ENCODE data around the gene ZNF283.
A peak's percentile ranks its signal among the peaks of the same experiment; 100 is the strongest.

Gene ZNF283

GRCh38 chr19:43809762-43810696, 17.1 kb upstream of the ZNF283 start:
- no peaks in the 10 kb centered on the region for H3K4me1 ChIP-seq (ENCODE audit: control insufficient read depth, insufficient read depth, low read length)
- POLR2A ChIA-PET, result interaction anchor here (0.7 to 1.5 kb wide), 5 partner anchors 33 to 141 kb away, joined by 3 to 7 read pairs (median 5); partner anchors contain the start of gene SMG9
- CTCF ChIA-PET, result interaction anchor here (0.5 to 5.0 kb wide), 71 partner anchors 9 to 727 kb away, joined by 3 to 58 read pairs (median 4); partner anchors contain the start of genes IRGQ, PLAUR, SMG9 and ZNF283
- no peak overlapping the region for H3K4me3 ChIP-seq (ENCODE audit: low read depth, low read length)
- peaks cover 6% of the 10 kb centered on the region for H3K9me3 ChIP-seq (ENCODE audit: control insufficient read depth, insufficient read depth, low read depth, low read length)
- no peak overlapping the region for H3K27ac ChIP-seq (ENCODE audit: extremely low read depth, low read depth, low read length)
- no peaks in the 10 kb centered on the region; a peak in 2 of 3 replicates for H3K36me3 ChIP-seq (ENCODE audit: control insufficient read depth in 2 of 2, insufficient read depth in 1 of 2, low read length in 2 of 2)
- no peak for TF ChIP-seq PRDM4 (tag by site-specific recombination; IDR thresholded peaks at IDR 0.05)
- no peak for TF ChIP-seq ZFP69B (tag by site-specific recombination; IDR thresholded peaks at IDR 0.05)
- no peak for TF ChIP-seq ZNF544 (tag by site-specific recombination; IDR thresholded peaks at IDR 0.05)
- no peak for TF ChIP-seq SP3 (tag by site-specific recombination; IDR thresholded peaks at IDR 0.05)
- TF ChIP-seq ZNF843 (tag by site-specific recombination; IDR thresholded peaks at IDR 0.05), result no peak
- no peak for TF ChIP-seq ZNF214 (tag by site-specific recombination; IDR thresholded peaks at IDR 0.05; ENCODE audit: borderline replicate concordance)
- no peak for TF ChIP-seq ZSCAN5A (tag by site-specific recombination; IDR thresholded peaks at IDR 0.05)
- TF ChIP-seq ZNF335 (tag by site-specific recombination; conservative IDR thresholded peaks at IDR 0.05), result 0 out of 2 replicates have a peak, but pooled peaks have one; percentile 7
- no peak for TF ChIP-seq ZSCAN18 (tag by site-specific recombination; IDR thresholded peaks at IDR 0.05)
- TF ChIP-seq ZNF23 (tag by site-specific recombination; IDR thresholded peaks at IDR 0.05; ENCODE audit: borderline replicate concordance), result 0 out of 2 replicates have a peak, but pooled peaks have one; percentile 22
- TF ChIP-seq YY2 (tag by site-specific recombination; IDR thresholded peaks at IDR 0.05), result no peak
- TF ChIP-seq PRDM10 (tag by site-specific recombination; IDR thresholded peaks at IDR 0.05), result peak; percentile 92
- no peak for TF ChIP-seq ZNF350 (tag by site-specific recombination; IDR thresholded peaks at IDR 0.05)
- no peak for TF ChIP-seq MZF1 (tag by site-specific recombination; IDR thresholded peaks at IDR 0.05; ENCODE audit: borderline replicate concordance)
- no peak for TF ChIP-seq GLIS2 (tag by site-specific recombination; IDR thresholded peaks at IDR 0.05)
- 0 out of 2 replicates have a peak, but pooled peaks have one; percentile 9 for TF ChIP-seq ZBTB44 (tag by site-specific recombination; IDR thresholded peaks at IDR 0.05)
- TF ChIP-seq GFI1B (tag by site-specific recombination; IDR thresholded peaks at IDR 0.05), result 0 out of 2 replicates have a peak, but pooled peaks have one; percentile 21
- no peak for TF ChIP-seq PBX3 (CRISPR knock-in tag; IDR thresholded peaks at IDR 0.05)
- no peak for TF ChIP-seq KLF7 (tag by site-specific recombination; IDR thresholded peaks at IDR 0.05; ENCODE audit: borderline replicate concordance)
- peak; percentile 77 for TF ChIP-seq SCRT2 (tag by site-specific recombination; IDR thresholded peaks at IDR 0.05)
- TF ChIP-seq RBAK (tag by site-specific recombination; IDR thresholded peaks at IDR 0.05), result no peak
- TF ChIP-seq BCL11B (tag by site-specific recombination; IDR thresholded peaks at IDR 0.05; ENCODE audit: low read depth), result no peak

All from HEK293 (cell line).